NCI-H1105 (cell line): Measurements from ENCODE around the gene CRADD.
A peak's percentile ranks its signal among the peaks of the same experiment; 100 is the strongest.
"Not testable (repeated sequence)": the region's sequence is repeated elsewhere in the genome, so short reads cannot be mapped to it uniquely, and the experiment has no call there.

Experiments
- DNase-seq: peaks from one replicate; lab custom pipeline; 2025; lab: John Stamatoyannopoulos, UW

CRADD gene

GRCh38 chr12:93677195-93678064 lies at the start of gene CRADD:
Gene CRADD (plus strand): TSS chr12:93677375.
- DNase-seq: peak; percentile 97

- DNase-seq: no peak
Measured at GRCh38 chr12:93632383-93632782, 44.8 kb upstream of the CRADD start.

- DNase-seq: no peak
Measured at GRCh38 chr12:93634416-93634815, 42.8 kb upstream of the CRADD start.

- DNase-seq: no peak
Measured at GRCh38 chr12:93636708-93637107, 40.5 kb upstream of the CRADD start.

- DNase-seq: no peak
Measured at GRCh38 chr12:93638095-93638494, 39.1 kb upstream of the CRADD start.

- DNase-seq: no peak
Measured at GRCh38 chr12:93638954-93639353, 38.2 kb upstream of the CRADD start.

GRCh38 chr12:93639406-93639805 lies 37.8 kb upstream of the CRADD start:
- DNase-seq: no peak

- not testable (repeated sequence) for DNase-seq
Measured at GRCh38 chr12:93641380-93641779, 35.8 kb upstream of the CRADD start.

GRCh38 chr12:93642751-93643150 lies 34.4 kb upstream of the CRADD start:
- no peak for DNase-seq

- DNase-seq: no peak
Measured at GRCh38 chr12:93645702-93646101, 31.5 kb upstream of the CRADD start.

- no peak for DNase-seq
Measured at GRCh38 chr12:93650626-93651025, 26.5 kb upstream of the CRADD start.

- no peak for DNase-seq
Measured at GRCh38 chr12:93653079-93653478, 24.1 kb upstream of the CRADD start.

- no peak for DNase-seq
Measured at GRCh38 chr12:93653712-93654111, 23.5 kb upstream of the CRADD start.

- no peak for DNase-seq
Measured at GRCh38 chr12:93654421-93654820, 22.8 kb upstream of the CRADD start.

- no peak for DNase-seq
Measured at GRCh38 chr12:93657071-93657470, 20.1 kb upstream of the CRADD start.

GRCh38 chr12:93661021-93661420 lies 16.2 kb upstream of the CRADD start:
- DNase-seq: no peak

GRCh38 chr12:93663006-93663728 lies 14.0 kb upstream of the CRADD start:
- DNase-seq: no peak

- DNase-seq: no peak
Measured at GRCh38 chr12:93663729-93664084, 13.5 kb upstream of the CRADD start.

GRCh38 chr12:93664573-93665138 lies 12.5 kb upstream of the CRADD start:
- no peak for DNase-seq

GRCh38 chr12:93667672-93668071 lies 9.5 kb upstream of the CRADD start:
- no peak for DNase-seq

GRCh38 chr12:93668919-93669418 lies 8.2 kb upstream of the CRADD start:
- DNase-seq: no peak

GRCh38 chr12:93669452-93669851 lies 7.7 kb upstream of the CRADD start:
- DNase-seq: no peak

- DNase-seq: no peak
Measured at GRCh38 chr12:93670104-93670503, 7.1 kb upstream of the CRADD start.
